HepG2 (cell line): ENCODE measurements around the gene SEMA3B. TPM values are rescaled to one million over a fixed set of nuclear protein-coding genes. Genes with fewer than 3 reads are reported as not detected.

ENCODE experiments used
- CBX1 ChIP-seq: IDR thresholded peaks from one replicate; pipeline ENCODE4 v1.6.1; 2016; ENCODE audit warnings: antibody characterized with exemption, low read depth
- HOXD1 ChIP-seq: sonication (generic); formaldehyde crosslinking; IDR thresholded peaks from 2 replicates; pipeline ENCODE4 v1.5.0; 2020; ENCODE audit warnings: missing genetic modification reagents
- KDM3A ChIP-seq: IDR thresholded peaks from 2 replicates; pipeline ENCODE4 v1.6.1; 2018; ENCODE audit warnings: low read depth, missing compliant biosample characterization
- MTF1 ChIP-seq: sonication (generic); formaldehyde crosslinking; IDR thresholded peaks from 2 replicates; pipeline ENCODE4 v1.5.0; 2020; ENCODE audit warnings: missing genetic modification reagents
- NFATC3 ChIP-seq: sonication (generic); formaldehyde crosslinking; IDR thresholded peaks from 2 replicates; pipeline ENCODE4 v1.5.1; 2020; ENCODE audit warnings: mild to moderate bottlenecking, missing genetic modification reagents
- YEATS2 ChIP-seq: sonication (generic); formaldehyde crosslinking; IDR thresholded peaks from 2 replicates; pipeline ENCODE4 v1.4.0; 2020; ENCODE audit warnings: missing genetic modification reagents, borderline replicate concordance
- ZNF263 ChIP-seq: sonication (generic); formaldehyde crosslinking; IDR thresholded peaks from 2 replicates; pipeline ENCODE4 v1.4.0; 2020; ENCODE audit warnings: missing genetic modification reagents
- ZNF678 ChIP-seq: sonication (generic); formaldehyde crosslinking; IDR thresholded peaks from 2 replicates; pipeline ENCODE4 v1.4.0; 2020; ENCODE audit warnings: mild to moderate bottlenecking, missing genetic modification reagents
- polyA plus RNA-seq, 8 experiments: library from polyadenylated mRNA; depleted of rRNA in 3 of 8; stranded (reverse) in 7 of 8; unstranded in 1 of 8; fragments of >200 nt; fragmentation: Illumina TruSeq in 4 of 8; extraction: Trizol in 4 of 8; gene quantifications; 2 replicates each; pipeline versions ENCODE4 v1.2.1 to v1.2.3, GENCODE V29; 2011 to 2016; ENCODE audit warnings: low read depth in 4 of 8, missing spikeins in 1 of 8, mixed read lengths in 1 of 8; ENCODE audit not compliant: insufficient read depth in 1 of 8
- total RNA-seq, 5 experiments: library from RNA; depleted of rRNA; stranded (reverse); fragments of >200 nt; fragmentation: Illumina TruSeq; extraction: Trizol; gene quantifications; 2 replicates each; pipeline ENCODE4 v1.2.3, GENCODE V29; 2016; ENCODE audit warnings: low read depth in 1 of 5
- TF ChIP-seq, protein P1 (sequence below): sonication (generic); formaldehyde crosslinking; conservative IDR thresholded peaks from 2 replicates; pipeline ENCODE4 v1.8.0; 2022; ENCODE audit warnings: mild to moderate bottlenecking, moderate library complexity, missing genetic modification reagents
- TF ChIP-seq, protein P2 (sequence below): sonication (generic); formaldehyde crosslinking; IDR thresholded peaks from 2 replicates; pipeline ENCODE4 v1.5.0; 2020; ENCODE audit warnings: missing genetic modification reagents
- TF ChIP-seq, protein P3 (sequence below): sonication (generic); formaldehyde crosslinking; IDR thresholded peaks from 2 replicates; pipeline ENCODE4 v1.4.0; 2020; ENCODE audit warnings: missing genetic modification reagents, borderline replicate concordance
- TF ChIP-seq, protein P4 (sequence below): IDR thresholded peaks from 2 replicates; pipeline ENCODE4 v1.6.1; 2018; ENCODE audit warnings: missing genetic modification reagents
- TF ChIP-seq, protein P5 (sequence below): IDR thresholded peaks from 2 replicates; pipeline ENCODE4 v1.6.1; 2016; ENCODE audit warnings: missing genetic modification reagents, missing compliant biosample characterization
- TF ChIP-seq, protein P6 (sequence below): IDR thresholded peaks from 2 replicates; pipeline ENCODE4 v1.6.1; 2016; ENCODE audit warnings: missing compliant biosample characterization, missing genetic modification reagents, borderline replicate concordance
- TF ChIP-seq, protein P7 (sequence below): sonication (generic); formaldehyde crosslinking; IDR thresholded peaks from 2 replicates; pipeline ENCODE4 v1.5.0; 2020; ENCODE audit warnings: missing genetic modification reagents, mild to moderate bottlenecking, borderline replicate concordance
- TF ChIP-seq, protein P8 (sequence below): sonication (generic); formaldehyde crosslinking; IDR thresholded peaks from 2 replicates; pipeline ENCODE4 v1.5.0; 2020; ENCODE audit warnings: missing genetic modification reagents, mild to moderate bottlenecking, borderline replicate concordance
- TF ChIP-seq, protein P9 (sequence below): sonication (generic); formaldehyde crosslinking; IDR thresholded peaks from 2 replicates; pipeline ENCODE4 v1.5.1; 2020; ENCODE audit warnings: mild to moderate bottlenecking, moderate library complexity, missing genetic modification reagents

The SEMA3B gene
- total and polyA plus RNA-seq, 2 of the 13 experiments (the other 11 are each of a cell fraction or from before 2014, with no cell fraction given), result 93.2 to 158 TPM

DNA sequence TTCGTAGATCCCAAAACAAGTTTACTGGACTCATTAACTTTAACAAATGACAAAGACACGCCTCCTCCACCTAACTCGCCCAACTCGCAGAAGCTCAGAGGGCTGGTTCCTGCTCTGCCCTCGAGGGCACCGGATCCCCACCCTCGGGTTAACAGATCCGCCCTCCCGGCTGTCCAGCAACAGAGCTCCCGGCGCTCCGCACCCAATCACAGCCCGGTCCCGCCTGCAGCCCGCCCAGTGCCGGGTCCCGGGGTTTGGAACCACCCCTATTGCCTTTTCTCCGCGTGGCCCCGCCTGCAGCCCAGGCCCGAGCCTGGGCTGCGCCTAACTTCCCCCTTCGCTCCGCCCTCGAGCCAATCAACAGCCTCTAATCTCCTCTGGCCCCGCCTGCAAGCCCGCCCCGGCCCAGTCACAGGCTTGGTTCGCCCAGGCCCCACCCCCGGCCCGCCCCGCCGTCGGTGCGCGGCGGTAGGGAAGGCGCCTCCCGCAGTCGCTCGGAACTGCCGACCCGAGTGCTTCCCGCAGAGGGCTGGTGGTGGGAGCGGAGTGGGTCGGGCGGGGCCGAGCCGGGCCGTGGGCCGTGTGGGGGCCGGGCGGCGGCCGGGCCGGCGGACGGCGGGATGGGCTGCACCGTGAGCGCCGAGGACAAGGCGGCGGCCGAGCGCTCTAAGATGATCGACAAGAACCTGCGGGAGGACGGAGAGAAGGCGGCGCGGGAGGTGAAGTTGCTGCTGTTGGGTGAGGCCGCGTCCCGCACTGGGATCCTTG lies 33.0 kb upstream of the SEMA3B start, which contains the start of gene GNAI2 (continued):
- TF ChIP-seq, protein P1, sequence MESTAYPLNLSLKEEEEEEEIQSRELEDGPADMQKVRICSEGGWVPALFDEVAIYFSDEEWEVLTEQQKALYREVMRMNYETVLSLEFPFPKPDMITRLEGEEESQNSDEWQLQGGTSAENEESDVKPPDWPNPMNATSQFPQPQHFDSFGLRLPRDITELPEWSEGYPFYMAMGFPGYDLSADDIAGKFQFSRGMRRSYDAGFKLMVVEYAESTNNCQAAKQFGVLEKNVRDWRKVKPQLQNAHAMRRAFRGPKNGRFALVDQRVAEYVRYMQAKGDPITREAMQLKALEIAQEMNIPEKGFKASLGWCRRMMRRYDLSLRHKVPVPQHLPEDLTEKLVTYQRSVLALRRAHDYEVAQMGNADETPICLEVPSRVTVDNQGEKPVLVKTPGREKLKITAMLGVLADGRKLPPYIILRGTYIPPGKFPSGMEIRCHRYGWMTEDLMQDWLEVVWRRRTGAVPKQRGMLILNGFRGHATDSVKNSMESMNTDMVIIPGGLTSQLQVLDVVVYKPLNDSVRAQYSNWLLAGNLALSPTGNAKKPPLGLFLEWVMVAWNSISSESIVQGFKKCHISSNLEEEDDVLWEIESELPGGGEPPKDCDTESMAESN, result no peak
- no peak for TF ChIP-seq YEATS2
- TF ChIP-seq, protein P2, sequence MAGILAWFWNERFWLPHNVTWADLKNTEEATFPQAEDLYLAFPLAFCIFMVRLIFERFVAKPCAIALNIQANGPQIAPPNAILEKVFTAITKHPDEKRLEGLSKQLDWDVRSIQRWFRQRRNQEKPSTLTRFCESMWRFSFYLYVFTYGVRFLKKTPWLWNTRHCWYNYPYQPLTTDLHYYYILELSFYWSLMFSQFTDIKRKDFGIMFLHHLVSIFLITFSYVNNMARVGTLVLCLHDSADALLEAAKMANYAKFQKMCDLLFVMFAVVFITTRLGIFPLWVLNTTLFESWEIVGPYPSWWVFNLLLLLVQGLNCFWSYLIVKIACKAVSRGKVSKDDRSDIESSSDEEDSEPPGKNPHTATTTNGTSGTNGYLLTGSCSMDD, result no peak
- TF ChIP-seq, protein P3, sequence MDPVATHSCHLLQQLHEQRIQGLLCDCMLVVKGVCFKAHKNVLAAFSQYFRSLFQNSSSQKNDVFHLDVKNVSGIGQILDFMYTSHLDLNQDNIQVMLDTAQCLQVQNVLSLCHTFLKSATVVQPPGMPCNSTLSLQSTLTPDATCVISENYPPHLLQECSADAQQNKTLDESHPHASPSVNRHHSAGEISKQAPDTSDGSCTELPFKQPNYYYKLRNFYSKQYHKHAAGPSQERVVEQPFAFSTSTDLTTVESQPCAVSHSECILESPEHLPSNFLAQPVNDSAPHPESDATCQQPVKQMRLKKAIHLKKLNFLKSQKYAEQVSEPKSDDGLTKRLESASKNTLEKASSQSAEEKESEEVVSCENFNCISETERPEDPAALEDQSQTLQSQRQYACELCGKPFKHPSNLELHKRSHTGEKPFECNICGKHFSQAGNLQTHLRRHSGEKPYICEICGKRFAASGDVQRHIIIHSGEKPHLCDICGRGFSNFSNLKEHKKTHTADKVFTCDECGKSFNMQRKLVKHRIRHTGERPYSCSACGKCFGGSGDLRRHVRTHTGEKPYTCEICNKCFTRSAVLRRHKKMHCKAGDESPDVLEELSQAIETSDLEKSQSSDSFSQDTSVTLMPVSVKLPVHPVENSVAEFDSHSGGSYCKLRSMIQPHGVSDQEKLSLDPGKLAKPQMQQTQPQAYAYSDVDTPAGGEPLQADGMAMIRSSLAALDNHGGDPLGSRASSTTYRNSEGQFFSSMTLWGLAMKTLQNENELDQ (CRISPR knock-in tag), result no peak
- no peak for TF ChIP-seq NFATC3 (CRISPR knock-in tag)
- 0 out of 2 replicates have a peak, but pooled peaks have one; percentile 47 for TF ChIP-seq HOXD1 (CRISPR knock-in tag)
- TF ChIP-seq, protein P4, sequence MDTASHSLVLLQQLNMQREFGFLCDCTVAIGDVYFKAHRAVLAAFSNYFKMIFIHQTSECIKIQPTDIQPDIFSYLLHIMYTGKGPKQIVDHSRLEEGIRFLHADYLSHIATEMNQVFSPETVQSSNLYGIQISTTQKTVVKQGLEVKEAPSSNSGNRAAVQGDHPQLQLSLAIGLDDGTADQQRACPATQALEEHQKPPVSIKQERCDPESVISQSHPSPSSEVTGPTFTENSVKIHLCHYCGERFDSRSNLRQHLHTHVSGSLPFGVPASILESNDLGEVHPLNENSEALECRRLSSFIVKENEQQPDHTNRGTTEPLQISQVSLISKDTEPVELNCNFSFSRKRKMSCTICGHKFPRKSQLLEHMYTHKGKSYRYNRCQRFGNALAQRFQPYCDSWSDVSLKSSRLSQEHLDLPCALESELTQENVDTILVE (CRISPR knock-in tag), result no peak; the same call in 1 of the 2 replicates
- no peak for TF ChIP-seq ZNF678 (CRISPR knock-in tag)
- no peak for TF ChIP-seq CBX1
- TF ChIP-seq, protein P5, sequence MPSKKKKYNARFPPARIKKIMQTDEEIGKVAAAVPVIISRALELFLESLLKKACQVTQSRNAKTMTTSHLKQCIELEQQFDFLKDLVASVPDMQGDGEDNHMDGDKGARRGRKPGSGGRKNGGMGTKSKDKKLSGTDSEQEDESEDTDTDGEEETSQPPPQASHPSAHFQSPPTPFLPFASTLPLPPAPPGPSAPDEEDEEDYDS (CRISPR knock-in tag), result peak; percentile 78
- TF ChIP-seq, protein P6, sequence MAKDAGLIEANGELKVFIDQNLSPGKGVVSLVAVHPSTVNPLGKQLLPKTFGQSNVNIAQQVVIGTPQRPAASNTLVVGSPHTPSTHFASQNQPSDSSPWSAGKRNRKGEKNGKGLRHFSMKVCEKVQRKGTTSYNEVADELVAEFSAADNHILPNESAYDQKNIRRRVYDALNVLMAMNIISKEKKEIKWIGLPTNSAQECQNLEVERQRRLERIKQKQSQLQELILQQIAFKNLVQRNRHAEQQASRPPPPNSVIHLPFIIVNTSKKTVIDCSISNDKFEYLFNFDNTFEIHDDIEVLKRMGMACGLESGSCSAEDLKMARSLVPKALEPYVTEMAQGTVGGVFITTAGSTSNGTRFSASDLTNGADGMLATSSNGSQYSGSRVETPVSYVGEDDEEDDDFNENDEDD, result peak; percentile 13; the same call in 1 of the 2 replicates
- TF ChIP-seq, protein P7, sequence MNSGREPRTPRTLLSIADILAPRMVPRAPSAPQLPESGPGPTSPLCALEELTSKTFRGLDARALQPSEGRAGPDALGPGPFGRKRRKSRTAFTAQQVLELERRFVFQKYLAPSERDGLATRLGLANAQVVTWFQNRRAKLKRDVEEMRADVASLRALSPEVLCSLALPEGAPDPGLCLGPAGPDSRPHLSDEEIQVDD (CRISPR knock-in tag), result no peak
- TF ChIP-seq ZNF263, result peak; percentile 90
- TF ChIP-seq KDM3A, result no peak
- TF ChIP-seq, protein P8, sequence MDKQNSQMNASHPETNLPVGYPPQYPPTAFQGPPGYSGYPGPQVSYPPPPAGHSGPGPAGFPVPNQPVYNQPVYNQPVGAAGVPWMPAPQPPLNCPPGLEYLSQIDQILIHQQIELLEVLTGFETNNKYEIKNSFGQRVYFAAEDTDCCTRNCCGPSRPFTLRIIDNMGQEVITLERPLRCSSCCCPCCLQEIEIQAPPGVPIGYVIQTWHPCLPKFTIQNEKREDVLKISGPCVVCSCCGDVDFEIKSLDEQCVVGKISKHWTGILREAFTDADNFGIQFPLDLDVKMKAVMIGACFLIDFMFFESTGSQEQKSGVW (CRISPR knock-in tag), result no peak
- TF ChIP-seq, protein P9, sequence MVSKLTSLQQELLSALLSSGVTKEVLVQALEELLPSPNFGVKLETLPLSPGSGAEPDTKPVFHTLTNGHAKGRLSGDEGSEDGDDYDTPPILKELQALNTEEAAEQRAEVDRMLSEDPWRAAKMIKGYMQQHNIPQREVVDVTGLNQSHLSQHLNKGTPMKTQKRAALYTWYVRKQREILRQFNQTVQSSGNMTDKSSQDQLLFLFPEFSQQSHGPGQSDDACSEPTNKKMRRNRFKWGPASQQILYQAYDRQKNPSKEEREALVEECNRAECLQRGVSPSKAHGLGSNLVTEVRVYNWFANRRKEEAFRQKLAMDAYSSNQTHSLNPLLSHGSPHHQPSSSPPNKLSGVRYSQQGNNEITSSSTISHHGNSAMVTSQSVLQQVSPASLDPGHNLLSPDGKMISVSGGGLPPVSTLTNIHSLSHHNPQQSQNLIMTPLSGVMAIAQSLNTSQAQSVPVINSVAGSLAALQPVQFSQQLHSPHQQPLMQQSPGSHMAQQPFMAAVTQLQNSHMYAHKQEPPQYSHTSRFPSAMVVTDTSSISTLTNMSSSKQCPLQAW (CRISPR knock-in tag), result no peak
- no peak for TF ChIP-seq MTF1 (CRISPR knock-in tag)
